K562 (cell line): Measurements from ENCODE around the gene HAPLN3.
A peak's percentile ranks its signal among the peaks of the same experiment; 100 is the strongest.

Experiments
- GTF2F1 ChIP-seq: IDR thresholded peaks from 2 replicates; pipeline ENCODE4 v1.6.1; 2011; ENCODE audit warnings: low read depth, low read length, improper control_type of control experiment
- MAFK ChIP-seq: IDR thresholded peaks from 2 replicates; pipeline ENCODE4 v1.6.1; 2011; ENCODE audit warnings: low read length, improper control_type of control experiment
- TF ChIP-seq, protein P1 (sequence below), 3 experiments: IDR thresholded peaks in 2 of 3; conservative IDR thresholded peaks in 1 of 3; 2 replicates each; pipeline ENCODE4 v1.5.1; 2011 to 2012; ENCODE audit warnings: low read length in 3 of 3, mild to moderate bottlenecking in 3 of 3, control low read depth in 2 of 3, improper control_type of control experiment in 1 of 3, inconsistent platforms in 1 of 3, low read depth in 1 of 3, mixed read lengths in 1 of 3, moderate library complexity in 1 of 3; ENCODE audit not compliant: insufficient read depth in 2 of 3

DNA sequence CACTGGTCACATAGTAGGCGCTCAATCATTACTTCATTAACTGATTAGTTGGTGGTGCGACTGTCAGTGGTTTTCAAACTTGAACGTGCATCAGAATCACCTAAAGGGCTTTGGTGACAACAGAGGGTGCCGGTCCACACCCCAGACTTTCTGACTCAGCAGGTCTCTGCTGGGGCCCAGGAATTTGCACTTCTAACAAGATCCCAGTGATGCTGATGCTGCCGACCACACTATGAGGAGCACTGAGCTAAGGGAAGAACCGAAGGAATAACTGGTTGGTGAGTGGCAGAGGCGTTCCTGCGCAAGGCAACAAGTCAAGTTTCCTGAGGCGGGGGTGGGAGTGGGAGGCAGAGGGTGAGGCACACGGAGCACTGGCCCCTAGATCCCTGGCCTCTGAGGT lies 18.8 kb downstream of the HAPLN3 start:
- TF ChIP-seq GTF2F1 (no peak), MAFK (peak; percentile 15; the same call in 1 of the 2 replicates)
- TF ChIP-seq, protein P1, sequence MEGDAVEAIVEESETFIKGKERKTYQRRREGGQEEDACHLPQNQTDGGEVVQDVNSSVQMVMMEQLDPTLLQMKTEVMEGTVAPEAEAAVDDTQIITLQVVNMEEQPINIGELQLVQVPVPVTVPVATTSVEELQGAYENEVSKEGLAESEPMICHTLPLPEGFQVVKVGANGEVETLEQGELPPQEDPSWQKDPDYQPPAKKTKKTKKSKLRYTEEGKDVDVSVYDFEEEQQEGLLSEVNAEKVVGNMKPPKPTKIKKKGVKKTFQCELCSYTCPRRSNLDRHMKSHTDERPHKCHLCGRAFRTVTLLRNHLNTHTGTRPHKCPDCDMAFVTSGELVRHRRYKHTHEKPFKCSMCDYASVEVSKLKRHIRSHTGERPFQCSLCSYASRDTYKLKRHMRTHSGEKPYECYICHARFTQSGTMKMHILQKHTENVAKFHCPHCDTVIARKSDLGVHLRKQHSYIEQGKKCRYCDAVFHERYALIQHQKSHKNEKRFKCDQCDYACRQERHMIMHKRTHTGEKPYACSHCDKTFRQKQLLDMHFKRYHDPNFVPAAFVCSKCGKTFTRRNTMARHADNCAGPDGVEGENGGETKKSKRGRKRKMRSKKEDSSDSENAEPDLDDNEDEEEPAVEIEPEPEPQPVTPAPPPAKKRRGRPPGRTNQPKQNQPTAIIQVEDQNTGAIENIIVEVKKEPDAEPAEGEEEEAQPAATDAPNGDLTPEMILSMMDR (IDR thresholded peaks at IDR 0.05 in 2 of 3, conservative IDR thresholded peaks at IDR 0.05 in 1 of 3; ENCODE audit: insufficient read depth in 2 of 3, low read depth in 1 of 3, low read length in 3 of 3): no peak
